OCI-LY1 (cell line): Measurements from ENCODE around the gene BICD2.

Experiments used
- CTCF ChIP-seq: fragments of 200-600 bp; sonication (generic), shearing (Covaris generic); IDR thresholded peaks from 2 replicates; pipeline ENCODE4 v1.5.1; 2017; ENCODE audit warnings: mild to moderate bottlenecking, antibody characterized with exemption, low read length, moderate library complexity, mixed read lengths
- EZH2 ChIP-seq: fragments of 200-600 bp; sonication (generic), shearing (Covaris generic); IDR thresholded peaks from 2 replicates; pipeline ENCODE4 v1.8.0; 2017; ENCODE audit warnings: borderline replicate concordance, mixed run types, mild to moderate bottlenecking, antibody characterized with exemption, low read length, moderate library complexity, mixed read lengths

- TF ChIP-seq CTCF (no peak), EZH2 (no peak)
These were observed 2.9 kb downstream of the BICD2 start for GRCh38 chr9:92761686-92762085.
